GM18511 (cell line): ENCODE results near the gene PRR32.
"Not testable (repeated sequence)": the region's sequence is repeated elsewhere in the genome, so short reads cannot be mapped to it uniquely, and the experiment has no call there.

Source experiments
- ATAC-seq: cut with Tn5 transposase; IDR thresholded peaks from one replicate; pipeline ENCODE4 v1.9.1; 2021; ENCODE audit warnings: mild to moderate bottlenecking, moderate library complexity; ENCODE audit not compliant: unreplicated experiment

The PRR32 gene, protein sequence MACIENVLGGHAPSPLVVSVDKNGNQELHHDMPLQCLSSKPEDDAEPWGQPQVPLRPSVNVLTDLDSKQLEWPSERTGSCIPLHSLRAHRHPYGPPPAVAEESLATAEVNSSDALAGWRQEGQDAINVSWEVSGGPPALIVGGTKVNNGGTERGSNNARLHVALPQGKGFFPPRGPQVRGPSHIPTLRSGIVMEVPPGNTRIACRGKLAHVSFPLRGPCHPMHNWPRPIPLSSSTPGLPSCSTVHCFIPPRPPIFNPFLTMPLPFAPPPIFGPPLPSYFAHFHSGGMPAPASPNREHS

DNA sequence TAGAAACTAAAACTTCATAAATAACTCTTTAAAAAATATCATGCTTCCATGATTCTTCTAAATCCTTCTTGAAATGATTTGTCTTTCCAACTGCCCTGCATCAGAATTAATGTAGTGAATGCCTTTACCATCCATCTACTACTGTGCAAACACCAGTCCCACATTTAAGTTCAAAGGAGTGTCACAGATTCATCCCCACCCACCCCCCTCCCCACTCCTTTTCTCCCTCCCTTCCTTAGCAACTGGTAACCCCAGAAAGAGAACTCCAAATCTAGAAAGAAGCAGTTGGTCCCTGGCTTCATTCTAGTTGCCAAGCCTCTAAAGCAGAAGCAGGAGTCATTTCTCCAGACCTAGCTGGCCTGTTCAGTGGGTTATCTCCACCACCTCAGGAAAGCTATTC, at the start of gene PRR32:
Gene PRR32, plus strand, starts transcription at position 301 of the 400 bp plus-strand sequence. CDS start 115 bp downstream, outside the sequence.
- ATAC-seq, result no peak

DNA sequence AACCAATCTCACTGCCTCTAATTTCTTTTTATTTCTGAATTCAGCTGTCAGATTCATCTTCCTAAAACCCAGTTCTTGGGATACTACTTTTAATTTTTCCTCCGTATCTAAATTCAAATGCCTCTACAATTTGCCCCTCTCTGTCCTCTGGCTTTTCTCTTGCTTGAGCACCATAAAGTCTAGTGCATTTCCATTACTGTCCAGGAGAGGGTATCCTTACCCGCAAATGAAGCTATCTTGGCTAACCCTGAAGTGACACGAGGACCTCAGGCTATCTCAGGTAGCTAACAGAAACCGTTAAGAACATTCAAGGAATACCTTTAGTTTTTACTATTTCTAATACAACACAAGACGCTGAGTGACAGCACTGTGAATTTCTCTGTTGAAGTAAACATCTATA, 49.4 kb upstream of the PRR32 start:
- peak; percentile 68 for ATAC-seq

DNA sequence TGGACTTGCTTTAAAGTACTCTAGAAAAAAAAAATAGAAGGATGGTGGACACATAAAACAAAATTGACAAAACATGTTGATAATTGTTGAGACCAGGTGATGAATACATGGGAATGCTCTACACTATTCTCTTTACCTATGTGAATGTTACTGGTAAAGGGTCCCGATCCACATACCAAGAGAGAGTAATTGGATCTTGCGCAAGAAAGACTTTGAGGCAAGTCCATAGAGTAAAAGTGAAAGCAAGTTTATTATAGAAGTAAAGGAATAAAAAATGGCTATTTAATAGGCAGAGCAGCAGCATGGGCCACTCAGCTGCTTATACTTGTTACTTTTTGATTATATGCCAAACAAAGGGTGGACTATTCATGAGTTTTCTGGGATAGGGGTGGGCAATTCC, 34.0 kb upstream of the PRR32 start:
- ATAC-seq, result no peak

DNA sequence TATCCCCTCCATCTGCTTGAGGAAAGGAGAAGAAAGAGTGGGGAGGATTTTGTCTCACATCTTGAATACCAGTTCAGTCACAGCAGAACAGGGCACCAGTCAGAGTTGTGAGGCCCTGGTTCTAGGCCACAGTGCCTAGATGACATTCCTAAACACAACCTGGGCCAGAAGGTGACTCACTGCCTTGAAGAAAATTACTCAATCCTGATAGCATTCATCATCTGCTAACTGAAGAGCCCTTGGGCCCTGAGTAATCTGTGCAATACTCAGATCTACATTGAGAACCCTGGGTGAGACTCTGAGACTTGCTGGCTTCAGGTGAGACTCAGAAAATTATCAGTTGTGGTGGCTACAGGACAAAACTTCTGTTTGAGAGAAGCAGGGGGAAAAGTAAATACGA, 20.5 kb upstream of the PRR32 start:
- ATAC-seq, result no peak

DNA sequence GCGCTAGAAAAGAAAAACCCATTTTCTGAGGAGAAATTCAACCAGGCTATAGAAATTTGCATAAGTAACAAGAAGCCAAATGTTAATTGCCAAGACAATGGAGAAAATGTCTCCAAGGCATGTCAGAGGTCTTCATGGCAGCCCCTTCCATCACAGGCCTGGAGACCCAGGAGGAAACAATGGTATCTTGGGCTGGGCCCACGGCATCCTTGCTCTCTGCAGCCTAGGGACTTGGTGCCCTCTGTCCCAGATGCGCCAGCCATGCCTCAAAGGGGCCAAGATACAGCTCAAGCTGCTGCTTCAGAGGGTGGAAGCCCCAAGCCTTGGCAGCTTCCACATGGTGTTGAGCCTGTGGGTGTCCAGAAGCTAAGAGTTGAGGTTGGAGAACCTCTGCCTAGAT, 12.7 kb upstream of the PRR32 start:
- not testable (repeated sequence) for ATAC-seq

DNA sequence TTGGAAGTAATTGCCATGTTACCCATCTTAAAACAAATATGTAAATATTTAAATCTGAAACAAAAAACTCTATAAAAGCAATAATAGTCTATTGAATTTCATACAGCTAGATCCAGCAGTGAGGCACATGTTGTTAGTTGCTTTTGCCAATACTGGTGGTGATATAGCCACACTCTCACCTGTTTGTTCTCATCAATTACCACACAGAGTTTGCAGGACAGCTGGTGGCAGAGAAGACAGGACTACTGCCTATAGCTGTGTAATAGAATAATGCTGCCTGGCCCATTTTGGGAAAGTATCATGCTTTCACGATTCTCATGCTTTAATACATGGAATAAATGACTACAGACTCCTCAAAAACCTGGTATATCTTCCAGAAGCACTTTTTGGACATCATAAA, 3.7 kb upstream of the PRR32 start:
- ATAC-seq, result no peak

DNA sequence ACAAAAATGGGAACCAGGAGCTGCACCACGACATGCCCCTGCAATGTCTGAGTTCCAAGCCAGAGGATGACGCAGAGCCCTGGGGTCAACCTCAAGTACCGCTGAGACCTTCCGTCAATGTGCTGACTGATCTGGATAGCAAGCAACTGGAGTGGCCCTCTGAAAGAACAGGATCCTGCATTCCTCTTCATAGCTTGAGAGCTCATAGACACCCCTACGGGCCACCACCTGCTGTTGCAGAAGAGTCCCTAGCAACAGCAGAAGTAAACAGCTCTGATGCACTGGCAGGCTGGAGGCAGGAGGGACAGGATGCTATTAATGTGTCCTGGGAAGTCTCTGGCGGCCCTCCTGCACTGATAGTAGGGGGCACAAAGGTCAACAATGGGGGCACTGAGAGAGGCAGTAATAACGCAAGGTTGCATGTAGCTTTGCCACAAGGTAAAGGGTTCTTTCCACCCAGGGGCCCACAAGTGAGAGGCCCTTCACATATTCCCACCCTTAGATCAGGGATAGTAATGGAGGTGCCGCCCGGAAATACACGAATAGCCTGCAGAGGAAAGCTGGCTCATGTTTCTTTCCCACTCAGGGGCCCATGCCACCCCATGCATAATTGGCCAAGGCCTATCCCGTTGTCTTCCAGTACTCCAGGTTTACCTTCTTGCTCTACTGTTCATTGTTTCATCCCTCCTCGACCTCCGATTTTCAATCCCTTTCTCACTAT, 1.3 kb downstream of the PRR32 start:
- ATAC-seq, result no peak

DNA sequence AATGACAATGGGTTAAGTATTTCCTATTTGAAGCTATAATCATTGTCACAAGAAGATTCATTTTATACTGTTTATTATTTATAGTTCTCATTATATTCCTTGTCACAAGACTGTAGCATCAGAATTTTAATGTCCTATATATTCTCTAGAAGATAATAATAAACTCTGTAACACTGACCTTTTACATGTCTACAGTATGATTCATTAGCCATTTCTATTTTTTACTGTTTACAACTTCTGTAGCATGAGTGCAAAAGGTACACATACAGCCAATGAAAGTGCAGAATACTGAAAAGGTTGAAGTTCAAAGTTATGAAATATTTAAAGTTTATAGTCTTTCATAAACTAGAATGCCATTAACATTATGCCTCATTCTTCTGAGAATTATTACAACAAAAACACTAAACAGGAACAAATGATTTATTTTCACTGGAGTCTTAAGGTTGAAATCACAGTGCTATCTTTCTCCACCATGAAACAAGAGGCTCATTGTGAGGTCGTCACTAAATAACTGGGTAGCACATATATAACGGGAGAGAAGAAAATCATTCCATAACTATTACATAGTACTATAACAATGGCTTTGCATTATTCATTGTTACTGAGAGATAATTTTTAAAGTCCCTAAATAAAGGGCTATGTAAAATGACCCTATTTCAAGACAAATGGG, 4.9 kb downstream of the PRR32 start:
- ATAC-seq, result no peak

DNA sequence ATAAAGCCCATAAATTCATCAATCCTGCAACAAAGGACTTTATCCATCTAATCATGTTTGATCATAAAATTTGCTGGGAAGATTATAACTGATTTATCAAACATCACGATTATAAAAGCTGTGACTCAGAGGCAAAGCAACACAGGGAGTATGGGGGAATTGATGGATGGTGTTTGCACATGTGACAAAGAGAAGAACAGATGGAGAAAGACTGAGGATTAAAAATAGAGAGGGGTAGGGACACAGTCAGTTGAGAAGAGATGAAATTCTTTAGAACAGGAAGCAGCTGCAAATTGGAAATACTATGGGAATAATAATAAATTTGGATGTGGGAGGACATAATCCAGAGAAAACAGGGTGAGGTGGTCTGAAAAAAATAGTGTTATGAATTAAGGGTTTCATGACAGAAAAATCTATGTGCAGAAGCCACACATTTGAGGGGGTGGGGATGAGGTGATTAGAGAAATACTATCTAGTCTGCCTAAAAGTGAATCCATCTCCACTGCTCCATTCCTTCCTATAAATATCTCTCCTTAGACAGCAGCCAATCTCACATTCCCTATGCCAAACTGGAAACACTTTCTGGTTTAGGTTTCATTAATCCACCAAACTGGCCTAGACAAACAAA, 6.2 kb downstream of the PRR32 start:
- ATAC-seq, result no peak

DNA sequence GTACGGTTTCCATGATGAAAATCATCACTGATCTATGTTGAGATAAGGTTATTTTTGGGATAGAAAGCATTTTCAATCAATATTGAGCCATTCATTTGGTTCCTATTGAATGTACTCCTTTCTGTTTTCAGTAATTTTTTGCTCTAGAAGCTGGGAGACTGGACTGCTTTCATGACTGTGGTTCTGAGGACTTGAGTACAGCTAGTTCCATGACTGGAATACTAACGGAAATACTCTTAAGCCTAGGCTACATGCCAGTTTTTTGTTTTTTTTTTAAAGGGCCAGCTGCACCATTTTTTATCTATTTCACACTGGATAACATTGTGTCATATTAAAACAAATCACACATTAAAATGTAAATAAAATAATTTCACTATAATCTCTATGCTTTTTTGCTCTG, 16.7 kb downstream of the PRR32 start:
- ATAC-seq, result no peak

DNA sequence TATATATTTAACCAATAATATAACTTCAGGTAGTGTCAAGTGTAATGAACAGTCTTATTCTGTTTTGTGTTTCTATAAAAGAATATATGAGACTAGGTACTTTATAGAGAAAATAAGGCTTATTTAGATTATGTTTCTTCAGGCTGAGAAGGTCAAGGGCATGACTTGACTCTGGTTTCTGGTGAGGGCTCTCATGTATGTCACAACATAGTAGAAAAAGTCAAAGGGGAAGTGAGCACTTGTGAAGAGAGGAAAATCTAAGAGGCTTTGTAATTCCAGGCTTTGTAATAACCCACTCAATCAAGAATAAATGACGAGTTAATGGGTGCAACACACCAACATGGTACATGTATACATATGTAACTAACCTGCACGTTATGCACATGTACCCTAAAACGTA, 27.6 kb downstream of the PRR32 start:
- ATAC-seq, result no peak

DNA sequence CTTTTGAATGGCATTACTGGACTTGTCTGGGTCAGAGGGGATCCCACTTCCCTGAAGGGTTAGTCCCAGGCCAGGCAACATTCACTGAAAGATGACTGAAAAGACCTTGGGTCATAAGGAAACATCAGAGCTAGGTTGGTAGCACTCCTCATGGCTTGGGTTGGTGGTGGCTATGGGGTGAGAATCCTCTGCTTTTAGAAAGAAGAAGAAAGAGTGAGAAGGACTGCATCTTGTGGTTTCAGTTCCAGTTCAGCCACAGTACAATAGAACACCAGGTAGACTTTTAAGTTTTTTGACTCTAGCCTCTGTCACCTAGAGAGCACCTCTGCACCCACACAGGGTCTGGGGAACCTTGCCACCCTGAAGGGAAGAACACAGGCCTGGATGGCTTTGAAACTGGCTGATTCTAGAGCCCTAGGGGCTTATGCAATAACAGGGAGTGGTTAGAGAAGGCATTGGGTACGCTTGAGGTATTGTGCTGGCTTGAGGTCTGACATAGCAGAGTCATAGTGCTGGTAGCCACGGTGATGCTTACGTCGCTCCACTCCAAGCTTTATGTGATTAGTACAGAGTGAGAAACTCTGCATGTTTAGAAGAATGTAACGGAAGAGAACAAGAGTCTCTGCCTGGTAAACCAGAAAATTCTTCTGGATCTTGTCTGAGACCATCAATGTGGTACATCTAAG, 36.5 kb downstream of the PRR32 start:
- no peak for ATAC-seq
